GM18505 (cell line): ENCODE data around the gene ERH.
"Not testable (repeated sequence)": the region's sequence is repeated elsewhere in the genome, so short reads cannot be mapped to it uniquely, and the experiment has no call there.

Source experiments
- ATAC-seq: cut with Tn5 transposase; IDR thresholded peaks from one replicate; pipeline ENCODE4 v1.9.1; 2021; ENCODE audit not compliant: unreplicated experiment
- POLR2A ChIP-seq: IDR thresholded peaks from 4 replicates; pipeline ENCODE4 v1.6.1; 2011; ENCODE audit warnings: borderline replicate concordance; ENCODE audit not compliant: insufficient read depth, insufficient read length; ENCODE audit errors: extremely low read depth

ERH gene

GRCh38 chr14:69398053-69398817, at the start of gene ERH, which contains the start of gene SLC39A9:
Gene ERH (minus strand): TSS chr14:69398299. CDS start chr14:69398233, 66 bp downstream.
Gene SLC39A9 (plus strand): TSS chr14:69398692. CDS start chr14:69399370, 678 bp downstream.
- peak; percentile 81 for ATAC-seq
- peak; percentile 88 for TF ChIP-seq POLR2A

GRCh38 chr14:69443296-69443805, 45.3 kb upstream of the ERH start:
- ATAC-seq, result no peak
- no peak for TF ChIP-seq POLR2A

- peak; percentile 50 for TF ChIP-seq POLR2A
- no peak for ATAC-seq
Measured at GRCh38 chr14:69441948-69442347, 43.8 kb upstream of the ERH start.

- TF ChIP-seq POLR2A, result no peak
- ATAC-seq, result no peak
Measured at GRCh38 chr14:69439521-69440270, 41.6 kb upstream of the ERH start.

GRCh38 chr14:69432364-69432763, 34.3 kb upstream of the ERH start:
- no peak for ATAC-seq
- TF ChIP-seq POLR2A, result no peak

GRCh38 chr14:69430306-69430939, 32.3 kb upstream of the ERH start:
- no peak for ATAC-seq
- TF ChIP-seq POLR2A, result no peak

GRCh38 chr14:69429643-69430042, 31.5 kb upstream of the ERH start:
- no peak for TF ChIP-seq POLR2A
- no peak for ATAC-seq

GRCh38 chr14:69428289-69428998, 30.3 kb upstream of the ERH start:
- ATAC-seq, result no peak
- no peak for TF ChIP-seq POLR2A

GRCh38 chr14:69427596-69427995, 29.5 kb upstream of the ERH start:
- no peak for ATAC-seq
- TF ChIP-seq POLR2A, result no peak

- TF ChIP-seq POLR2A, result no peak
- ATAC-seq, result no peak
Measured at GRCh38 chr14:69424149-69424923, 26.2 kb upstream of the ERH start.

- TF ChIP-seq POLR2A, result no peak
- ATAC-seq, result no peak
Measured at GRCh38 chr14:69423279-69423678, 25.2 kb upstream of the ERH start.

GRCh38 chr14:69416087-69416486, 18.0 kb upstream of the ERH start:
- not testable (repeated sequence) for ATAC-seq
